ENCODE results near the gene GK.

- TF ChIP-seq EZH2 (IDR thresholded peaks at IDR 0.05; ENCODE audit: borderline replicate concordance, low read depth, low read length, poor library complexity, severe bottlenecking) (no peak), CTCF (conservative IDR thresholded peaks at IDR 0.05; ENCODE audit: low read depth, low read length) (no peak)
Measured at GRCh38 chrX:30668581-30668980, 15.4 kb downstream of the GK start.

Measured in A673 (cell line).